ENCODE measurements around the gene FARP1. TPM values are rescaled to one million over a fixed set of nuclear protein-coding genes. Genes with fewer than 3 reads are reported as not detected.

Gene FARP1
- total and polyA plus RNA-seq, 10 of the 15 experiments (the other 5 are each of a cell fraction or from before 2014, with no cell fraction given): 0.17 to 6.9 (median 0.68) TPM

DNA sequence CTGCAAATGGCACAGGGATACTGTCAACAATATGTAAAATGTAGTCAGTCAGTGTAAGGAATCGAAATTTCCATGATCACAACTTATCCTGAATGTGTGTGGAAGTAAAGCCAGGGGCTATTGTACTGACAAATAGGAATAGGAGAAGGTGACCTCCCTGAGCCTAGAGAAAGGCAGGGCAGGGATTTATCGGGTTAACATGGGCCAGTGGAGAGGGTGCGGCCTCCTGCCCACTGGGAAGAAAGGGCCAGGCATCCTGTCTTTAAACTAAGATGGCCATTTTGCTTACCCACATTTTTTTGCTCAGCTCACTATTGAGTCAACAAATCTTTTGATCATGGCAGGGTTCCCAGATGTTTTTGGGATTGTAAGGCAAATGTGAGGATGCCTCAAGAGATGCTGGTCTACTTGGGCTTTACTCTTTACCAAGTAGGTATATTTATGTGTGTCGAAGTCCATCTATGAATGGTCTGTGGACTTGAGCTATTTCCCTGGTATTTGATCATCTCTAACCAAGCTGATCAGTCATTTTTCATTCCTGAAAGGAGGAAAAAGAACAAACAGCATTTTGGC, 150.8 kb downstream of the FARP1 start:
- Histone ChIP-seq H3K27ac (ENCODE audit: control insufficient read depth, insufficient read depth) (no peak overlapping the region), H4K20me1 (ENCODE audit: control insufficient read depth, insufficient read depth) (no peaks in the 10 kb centered on the region), H2AFZ (ENCODE audit: control insufficient read depth, low read depth, low read length) (no peak overlapping the region), H3K9me3 (replicated peaks; ENCODE audit: control insufficient read depth, insufficient read depth, low read length) (no peaks in the 10 kb centered on the region), H3K4me1 (ENCODE audit: control insufficient read depth, insufficient read depth, low read length) (no peaks in the 10 kb centered on the region), H3K4me2 (ENCODE audit: control insufficient read depth, insufficient read depth) (no peak overlapping the region), H3K27me3 (replicated peaks in 1 of 2; ENCODE audit: control insufficient read depth in 2 of 2, insufficient read depth in 2 of 2, low read length in 1 of 2) (peaks cover 0 to 2% of the 10 kb centered on the region in 2 experiments; a peak in 1 of 4 replicates), H3K79me2 (ENCODE audit: control insufficient read depth, insufficient read depth, low read length) (no peaks in the 10 kb centered on the region), H3K36me3 (ENCODE audit: control insufficient read depth in 2 of 2, insufficient read depth in 2 of 2, low read length in 1 of 2) (no peaks in the 10 kb centered on the region), H3K9ac (ENCODE audit: control insufficient read depth, insufficient read depth, low read length) (no peak overlapping the region), H3K4me3 (no peak overlapping the region)
- ChIA-PET CTCF (interaction anchor here (0.6 kb wide), 1 partner anchor 128 kb away, joined by 3 read pairs; no protein-coding TSS in a partner anchor), SMC1A (ENCODE audit: uncharacterized antibody, unreplicated experiment) (no interaction called here), POLR2A (no interaction called here), RAD21 (ENCODE audit: unreplicated experiment) (no interaction called here)
- intact Hi-C loops (cut with micrococcal nuclease; ENCODE audit: unreplicated experiment): no loop called here
- ATAC-seq (no peak), DNase-seq (ENCODE audit: low read depth, low spot score) (no peak), FAIRE-seq (no peak)
- TF ChIP-seq RB1 (IDR thresholded peaks at IDR 0.05; ENCODE audit: borderline replicate concordance) (no peak), JUNB (IDR thresholded peaks at IDR 0.05) (no peak), ZZZ3 (IDR thresholded peaks at IDR 0.05; ENCODE audit: control insufficient read depth, insufficient read length, low read depth) (no peak), CREM (IDR thresholded peaks at IDR 0.05; ENCODE audit: low read depth) (no peak), NFYB (IDR thresholded peaks at IDR 0.05; ENCODE audit: insufficient read depth, low read depth, low read length) (no peak), SUPT20H (IDR thresholded peaks at IDR 0.05; ENCODE audit: borderline replicate concordance, control insufficient read depth, low read depth, low read length) (no peak), CHD4 (IDR thresholded peaks at IDR 0.05) (no peak), USF2 (IDR thresholded peaks at IDR 0.05; ENCODE audit: borderline replicate concordance, low read depth, low read length) (no peak), YBX1 (IDR thresholded peaks at IDR 0.05) (no peak), NFIC (IDR thresholded peaks at IDR 0.05; ENCODE audit: low read depth, low read length) (no peak), TAF1 (IDR thresholded peaks at IDR 0.05; ENCODE audit: borderline replicate concordance, low read depth, low read length) (no peak)
- TF ChIP-seq, protein P1, sequence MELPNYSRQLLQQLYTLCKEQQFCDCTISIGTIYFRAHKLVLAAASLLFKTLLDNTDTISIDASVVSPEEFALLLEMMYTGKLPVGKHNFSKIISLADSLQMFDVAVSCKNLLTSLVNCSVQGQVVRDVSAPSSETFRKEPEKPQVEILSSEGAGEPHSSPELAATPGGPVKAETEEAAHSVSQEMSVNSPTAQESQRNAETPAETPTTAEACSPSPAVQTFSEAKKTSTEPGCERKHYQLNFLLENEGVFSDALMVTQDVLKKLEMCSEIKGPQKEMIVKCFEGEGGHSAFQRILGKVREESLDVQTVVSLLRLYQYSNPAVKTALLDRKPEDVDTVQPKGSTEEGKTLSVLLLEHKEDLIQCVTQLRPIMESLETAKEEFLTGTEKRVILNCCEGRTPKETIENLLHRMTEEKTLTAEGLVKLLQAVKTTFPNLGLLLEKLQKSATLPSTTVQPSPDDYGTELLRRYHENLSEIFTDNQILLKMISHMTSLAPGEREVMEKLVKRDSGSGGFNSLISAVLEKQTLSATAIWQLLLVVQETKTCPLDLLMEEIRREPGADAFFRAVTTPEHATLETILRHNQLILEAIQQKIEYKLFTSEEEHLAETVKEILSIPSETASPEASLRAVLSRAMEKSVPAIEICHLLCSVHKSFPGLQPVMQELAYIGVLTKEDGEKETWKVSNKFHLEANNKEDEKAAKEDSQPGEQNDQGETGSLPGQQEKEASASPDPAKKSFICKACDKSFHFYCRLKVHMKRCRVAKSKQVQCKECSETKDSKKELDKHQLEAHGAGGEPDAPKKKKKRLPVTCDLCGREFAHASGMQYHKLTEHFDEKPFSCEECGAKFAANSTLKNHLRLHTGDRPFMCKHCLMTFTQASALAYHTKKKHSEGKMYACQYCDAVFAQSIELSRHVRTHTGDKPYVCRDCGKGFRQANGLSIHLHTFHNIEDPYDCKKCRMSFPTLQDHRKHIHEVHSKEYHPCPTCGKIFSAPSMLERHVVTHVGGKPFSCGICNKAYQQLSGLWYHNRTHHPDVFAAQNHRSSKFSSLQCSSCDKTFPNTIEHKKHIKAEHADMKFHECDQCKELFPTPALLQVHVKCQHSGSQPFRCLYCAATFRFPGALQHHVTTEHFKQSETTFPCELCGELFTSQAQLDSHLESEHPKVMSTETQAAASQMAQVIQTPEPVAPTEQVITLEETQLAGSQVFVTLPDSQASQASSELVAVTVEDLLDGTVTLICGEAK (IDR thresholded peaks at IDR 0.05; ENCODE audit: borderline replicate concordance): no peak
- TF ChIP-seq, protein P2, sequence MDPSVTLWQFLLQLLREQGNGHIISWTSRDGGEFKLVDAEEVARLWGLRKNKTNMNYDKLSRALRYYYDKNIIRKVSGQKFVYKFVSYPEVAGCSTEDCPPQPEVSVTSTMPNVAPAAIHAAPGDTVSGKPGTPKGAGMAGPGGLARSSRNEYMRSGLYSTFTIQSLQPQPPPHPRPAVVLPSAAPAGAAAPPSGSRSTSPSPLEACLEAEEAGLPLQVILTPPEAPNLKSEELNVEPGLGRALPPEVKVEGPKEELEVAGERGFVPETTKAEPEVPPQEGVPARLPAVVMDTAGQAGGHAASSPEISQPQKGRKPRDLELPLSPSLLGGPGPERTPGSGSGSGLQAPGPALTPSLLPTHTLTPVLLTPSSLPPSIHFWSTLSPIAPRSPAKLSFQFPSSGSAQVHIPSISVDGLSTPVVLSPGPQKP (IDR thresholded peaks at IDR 0.05; ENCODE audit: low read depth, low read length): no peak
- TF ChIP-seq, protein P3, sequence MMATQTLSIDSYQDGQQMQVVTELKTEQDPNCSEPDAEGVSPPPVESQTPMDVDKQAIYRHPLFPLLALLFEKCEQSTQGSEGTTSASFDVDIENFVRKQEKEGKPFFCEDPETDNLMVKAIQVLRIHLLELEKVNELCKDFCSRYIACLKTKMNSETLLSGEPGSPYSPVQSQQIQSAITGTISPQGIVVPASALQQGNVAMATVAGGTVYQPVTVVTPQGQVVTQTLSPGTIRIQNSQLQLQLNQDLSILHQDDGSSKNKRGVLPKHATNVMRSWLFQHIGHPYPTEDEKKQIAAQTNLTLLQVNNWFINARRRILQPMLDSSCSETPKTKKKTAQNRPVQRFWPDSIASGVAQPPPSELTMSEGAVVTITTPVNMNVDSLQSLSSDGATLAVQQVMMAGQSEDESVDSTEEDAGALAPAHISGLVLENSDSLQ (IDR thresholded peaks at IDR 0.05): no peak
- no TSS peak for BruUV-seq (replicated peaks)
- WGBS (ENCODE audit: insufficient coverage, insufficient replicate concordance, low lambda C conversion rate, missing lambda C conversion rate): 24% methylated on average over 4 of the region's 4 CpGs
- in situ Hi-C loops (cut with MboI): no loop called here
